ENCODE results near the gene DAP3. TPM values are rescaled to one million over a fixed set of nuclear protein-coding genes. Genes with fewer than 3 reads are reported as not detected.
A peak's percentile ranks its signal among the peaks of the same experiment; 100 is the strongest.

The DAP3 gene
- total and polyA plus RNA-seq, 2 of the 13 experiments (the other 11 are each of a cell fraction or from before 2014, with no cell fraction given): 129 to 133 TPM

- TF ChIP-seq ZBTB39 (CRISPR knock-in tag; IDR thresholded peaks at IDR 0.05): peak; percentile 77
- TF ChIP-seq TRIM22 (IDR thresholded peaks at IDR 0.05): no peak
- TF ChIP-seq IKZF4 (CRISPR knock-in tag; IDR thresholded peaks at IDR 0.05; ENCODE audit: borderline replicate concordance, low read depth, not compliant biosample characterization): no peak
- peak; percentile 53; the same call in 1 of the 2 replicates for TF ChIP-seq SNAPC2 (CRISPR knock-in tag; IDR thresholded peaks at IDR 0.05)
- peak; percentile 33; the same call in 1 of the 2 replicates for TF ChIP-seq ZMAT3 (CRISPR knock-in tag; conservative IDR thresholded peaks at IDR 0.05)
- no peak; the same call in 1 of the 2 replicates for TF ChIP-seq ZSCAN30 (CRISPR knock-in tag; IDR thresholded peaks at IDR 0.05)
- 0 out of 2 replicates have a peak, but pooled peaks have one; percentile 7 for TF ChIP-seq JUND (CRISPR knock-in tag; IDR thresholded peaks at IDR 0.05)
- TF ChIP-seq ZNF552 (CRISPR knock-in tag; IDR thresholded peaks at IDR 0.05; ENCODE audit: borderline replicate concordance): 0 out of 2 replicates have a peak, but pooled peaks have one; percentile 72
- peak; percentile 83 for TF ChIP-seq KAT7 (CRISPR knock-in tag; IDR thresholded peaks at IDR 0.05; ENCODE audit: borderline replicate concordance)
- no peak for TF ChIP-seq EZH2 (conservative IDR thresholded peaks at IDR 0.05; ENCODE audit: low read depth, low read length)
- TF ChIP-seq ZNF570 (CRISPR knock-in tag; IDR thresholded peaks at IDR 0.05; ENCODE audit: borderline replicate concordance): no peak
- no peak for TF ChIP-seq ZNF850 (CRISPR knock-in tag; conservative IDR thresholded peaks at IDR 0.05)
- no peak for TF ChIP-seq SCMH1 (CRISPR knock-in tag; IDR thresholded peaks at IDR 0.05; ENCODE audit: borderline replicate concordance)
- no peak for TF ChIP-seq ISX (CRISPR knock-in tag; conservative IDR thresholded peaks at IDR 0.05)
- TF ChIP-seq TOE1 (CRISPR knock-in tag; IDR thresholded peaks at IDR 0.05): no peak
- TF ChIP-seq ZNF737 (CRISPR knock-in tag; IDR thresholded peaks at IDR 0.05; ENCODE audit: borderline replicate concordance): peak; percentile 67; the same call in 1 of the 2 replicates
- no peak for TF ChIP-seq SATB2 (CRISPR knock-in tag; IDR thresholded peaks at IDR 0.05)
- TF ChIP-seq ZFP41 (CRISPR knock-in tag; IDR thresholded peaks at IDR 0.05; ENCODE audit: borderline replicate concordance): 0 out of 2 replicates have a peak, but pooled peaks have one; percentile 71
- TF ChIP-seq ZNF512B (CRISPR knock-in tag; IDR thresholded peaks at IDR 0.05; ENCODE audit: borderline replicate concordance): no peak
- peak; percentile 37; the same call in 1 of the 2 replicates for TF ChIP-seq PITX1 (CRISPR knock-in tag; IDR thresholded peaks at IDR 0.05)
- TF ChIP-seq GATAD2A (CRISPR knock-in tag; IDR thresholded peaks at IDR 0.05): no peak
Observed at GRCh38 chr1:155688324-155689080, 389 bp upstream of the DAP3 start, which contains the start of gene YY1AP1 (continued).
